HL-60 (cell line): ENCODE results near the gene GALNT12.

Experiments used
- DNase-seq, 2 experiments: peaks; one replicate each; pipeline ENCODE4 v3.0.0-alpha.2; 2010 to 2020; ENCODE audit warnings: low read depth in 1 of 2, low spot score in 1 of 2
- H3K27ac ChIP-seq: fragments of 250-450 bp; sonication (Bioruptor Pico); replicated peaks from 2 replicates; pipeline ENCODE4 v1.5.1; 2020; ENCODE audit warnings: mild to moderate bottlenecking, moderate library complexity
- H3K27me3 ChIP-seq: fragments of 250-450 bp; sonication (Bioruptor Pico); 2 replicates; pipeline ENCODE4 v1.5.1; 2021; ENCODE audit warnings: mild to moderate bottlenecking, moderate library complexity; ENCODE audit not compliant: insufficient read depth, poor library complexity, severe bottlenecking
- H3K4me3 ChIP-seq: replicated peaks from 2 replicates; pipeline ENCODE4 v1.5.1; 2011; ENCODE audit warnings: mild to moderate bottlenecking, control low read depth, low read length; ENCODE audit not compliant: insufficient read depth
- CTCF ChIP-seq: IDR thresholded peaks from one replicate; pipeline ENCODE4 v1.5.1; 2011; ENCODE audit warnings: low read length, control low read depth, inconsistent platforms; ENCODE audit not compliant: insufficient read depth
- GABPA ChIP-seq: IDR thresholded peaks from 2 replicates; pipeline ENCODE4 v1.6.1; 2012; ENCODE audit warnings: low read depth
- POLR2AphosphoS5 ChIP-seq: IDR thresholded peaks from 2 replicates; pipeline ENCODE4 v1.6.1; 2012; ENCODE audit warnings: low read depth
- SPI1 ChIP-seq: IDR thresholded peaks from 2 replicates; pipeline ENCODE4 v1.6.1; 2012; ENCODE audit warnings: low read depth, mild to moderate bottlenecking, borderline replicate concordance
- TF ChIP-seq, protein P1 (sequence below): IDR thresholded peaks from 2 replicates; pipeline ENCODE4 v1.6.1; 2012; ENCODE audit warnings: low read depth; ENCODE audit not compliant: insufficient replicate concordance

The GALNT12 gene

GRCh38 chr9:98883276-98883675 lies 75.8 kb downstream of the GALNT12 start:
- DNase-seq: no peak
- H3K27ac ChIP-seq: no peak overlapping the region
- H3K4me3 ChIP-seq: no peak overlapping the region
- no peak for TF ChIP-seq CTCF
- TF ChIP-seq POLR2AphosphoS5: no peak
- TF ChIP-seq GABPA: no peak
- TF ChIP-seq, protein P1, sequence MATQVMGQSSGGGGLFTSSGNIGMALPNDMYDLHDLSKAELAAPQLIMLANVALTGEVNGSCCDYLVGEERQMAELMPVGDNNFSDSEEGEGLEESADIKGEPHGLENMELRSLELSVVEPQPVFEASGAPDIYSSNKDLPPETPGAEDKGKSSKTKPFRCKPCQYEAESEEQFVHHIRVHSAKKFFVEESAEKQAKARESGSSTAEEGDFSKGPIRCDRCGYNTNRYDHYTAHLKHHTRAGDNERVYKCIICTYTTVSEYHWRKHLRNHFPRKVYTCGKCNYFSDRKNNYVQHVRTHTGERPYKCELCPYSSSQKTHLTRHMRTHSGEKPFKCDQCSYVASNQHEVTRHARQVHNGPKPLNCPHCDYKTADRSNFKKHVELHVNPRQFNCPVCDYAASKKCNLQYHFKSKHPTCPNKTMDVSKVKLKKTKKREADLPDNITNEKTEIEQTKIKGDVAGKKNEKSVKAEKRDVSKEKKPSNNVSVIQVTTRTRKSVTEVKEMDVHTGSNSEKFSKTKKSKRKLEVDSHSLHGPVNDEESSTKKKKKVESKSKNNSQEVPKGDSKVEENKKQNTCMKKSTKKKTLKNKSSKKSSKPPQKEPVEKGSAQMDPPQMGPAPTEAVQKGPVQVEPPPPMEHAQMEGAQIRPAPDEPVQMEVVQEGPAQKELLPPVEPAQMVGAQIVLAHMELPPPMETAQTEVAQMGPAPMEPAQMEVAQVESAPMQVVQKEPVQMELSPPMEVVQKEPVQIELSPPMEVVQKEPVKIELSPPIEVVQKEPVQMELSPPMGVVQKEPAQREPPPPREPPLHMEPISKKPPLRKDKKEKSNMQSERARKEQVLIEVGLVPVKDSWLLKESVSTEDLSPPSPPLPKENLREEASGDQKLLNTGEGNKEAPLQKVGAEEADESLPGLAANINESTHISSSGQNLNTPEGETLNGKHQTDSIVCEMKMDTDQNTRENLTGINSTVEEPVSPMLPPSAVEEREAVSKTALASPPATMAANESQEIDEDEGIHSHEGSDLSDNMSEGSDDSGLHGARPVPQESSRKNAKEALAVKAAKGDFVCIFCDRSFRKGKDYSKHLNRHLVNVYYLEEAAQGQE: no peak
- TF ChIP-seq SPI1: no peak
- no peaks in the 10 kb centered on the region for H3K27me3 ChIP-seq

- Histone ChIP-seq H3K27ac (no peak overlapping the region), H3K27me3 (no peaks in the 10 kb centered on the region), H3K4me3 (no peak overlapping the region)
- TF ChIP-seq, protein P1: no peak
- TF ChIP-seq GABPA: no peak
- no peak for TF ChIP-seq POLR2AphosphoS5
- no peak for TF ChIP-seq CTCF
- TF ChIP-seq SPI1: no peak
- DNase-seq: no peak
Observed at GRCh38 chr9:98884849-98885248, 77.4 kb downstream of the GALNT12 start.

GRCh38 chr9:98885575-98886295 lies 78.3 kb downstream of the GALNT12 start:
- Histone ChIP-seq H3K27me3 (no peaks in the 10 kb centered on the region), H3K27ac (no peak overlapping the region), H3K4me3 (no peak overlapping the region)
- TF ChIP-seq SPI1 (no peak), CTCF (no peak)
- TF ChIP-seq, protein P1: no peak
- no peak for DNase-seq
